Measurements from ENCODE around the gene ABCC1.

DNA sequence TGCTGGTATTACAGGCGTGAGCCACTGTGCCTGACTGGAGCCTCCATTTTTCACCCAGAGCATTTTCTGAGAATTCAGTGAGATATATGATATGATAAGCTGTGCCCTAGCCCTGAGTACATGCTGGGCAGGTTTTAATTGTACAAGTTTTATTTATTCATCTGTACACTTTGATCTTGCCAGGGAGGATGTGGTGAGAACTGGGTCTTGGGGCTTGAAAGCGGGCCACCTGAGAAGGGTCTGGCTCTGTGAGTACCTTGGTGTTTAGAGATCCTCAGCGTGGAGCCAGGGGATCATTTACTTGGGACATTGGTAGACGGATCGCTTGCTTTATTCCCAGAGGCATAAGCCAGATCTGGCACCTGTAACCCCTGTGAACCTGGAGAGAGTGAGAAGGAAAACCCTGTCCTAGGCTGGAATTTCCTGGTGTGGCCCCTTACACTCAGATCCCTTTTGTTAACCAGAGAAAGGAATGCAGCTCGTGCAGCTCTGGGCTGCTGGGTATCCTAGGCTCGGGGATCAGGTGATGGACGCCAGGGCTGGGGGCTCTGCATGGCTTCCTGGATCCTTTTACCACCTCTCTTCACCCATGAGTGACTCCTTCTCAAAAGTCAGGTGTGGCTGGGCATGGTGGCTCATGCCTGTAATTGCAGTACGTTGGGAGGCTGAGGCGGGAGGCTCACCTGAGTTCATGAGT is 91.9 kb downstream of the ABCC1 start:
- TF ChIP-seq CTCF (IDR thresholded peaks at IDR 0.05; ENCODE audit: low read depth, low read length) (no peak), EZH2phosphoT487 (IDR thresholded peaks at IDR 0.05; ENCODE audit: low read depth) (no peak)
